ENCODE results near the gene PTCH1.

Gene PTCH1

GRCh38 chr9:95450171-95451064 is 66.4 kb downstream of the PTCH1 start:
- H3K36me3 ChIP-seq (ENCODE audit: control insufficient read depth, insufficient read depth, low read length) = peaks cover 83% of the 10 kb centered on the region

GRCh38 chr9:95449016-95449415 is 67.8 kb downstream of the PTCH1 start:
- 92% methylated on average over 16 of the region's 22 CpGs for WGBS, 2 experiments (ENCODE audit: insufficient coverage in 2 of 2)
- Histone ChIP-seq H3K36me3 (ENCODE audit: control insufficient read depth, insufficient read depth, low read length) (peaks cover 84% of the 10 kb centered on the region), H3K27ac (ENCODE audit: low read depth, low read length, severe bottlenecking) (no peak overlapping the region), H3K4me3 (ENCODE audit: extremely low read depth, insufficient read depth, low read length, poor library complexity, severe bottlenecking) (no peak overlapping the region), H3K4me1 (ENCODE audit: control insufficient read depth, insufficient read depth, low read length, poor library complexity, severe bottlenecking) (peaks cover 28% of the 10 kb centered on the region), H3K9me3 (ENCODE audit: control insufficient read depth, low read length) (no peaks in the 10 kb centered on the region)

More at GRCh38 chr9:95450171-95451064, 66.4 kb downstream of the PTCH1 start:
- Histone ChIP-seq H3K4me1 (ENCODE audit: control insufficient read depth, insufficient read depth, low read length, poor library complexity, severe bottlenecking) (peaks cover 28% of the 10 kb centered on the region), H3K27ac (ENCODE audit: low read depth, low read length, severe bottlenecking) (peak overlapping the region; percentile 85), H3K4me3 (ENCODE audit: extremely low read depth, insufficient read depth, low read length, poor library complexity, severe bottlenecking) (no peak overlapping the region), H3K9me3 (ENCODE audit: control insufficient read depth, low read length) (no peaks in the 10 kb centered on the region)
- WGBS, 2 experiments (ENCODE audit: insufficient coverage in 2 of 2) = 62 to 68% methylated on average over 5 to 11 of the region's 11 CpGs

GRCh38 chr9:95447660-95448420 is 68.9 kb downstream of the PTCH1 start:
- peaks cover 28% of the 10 kb centered on the region for H3K4me1 ChIP-seq (ENCODE audit: control insufficient read depth, insufficient read depth, low read length, poor library complexity, severe bottlenecking)
- no peaks in the 10 kb centered on the region for H3K9me3 ChIP-seq (ENCODE audit: control insufficient read depth, low read length)
- 61 to 66% methylated on average over 18 to 21 of the region's 23 CpGs for WGBS, 2 experiments (ENCODE audit: insufficient coverage in 2 of 2)
- peaks cover 72% of the 10 kb centered on the region for H3K36me3 ChIP-seq (ENCODE audit: control insufficient read depth, insufficient read depth, low read length)
- H3K4me3 ChIP-seq (ENCODE audit: extremely low read depth, insufficient read depth, low read length, poor library complexity, severe bottlenecking) = no peak overlapping the region
- H3K27ac ChIP-seq (ENCODE audit: low read depth, low read length, severe bottlenecking) = peak overlapping the region; percentile 39

- H3K4me3 ChIP-seq (ENCODE audit: extremely low read depth, insufficient read depth, low read length, poor library complexity, severe bottlenecking) = no peak overlapping the region
- WGBS, 2 experiments (ENCODE audit: insufficient coverage in 2 of 2) = 94 to 97% methylated on average over 20 to 24 of the region's 26 CpGs
- H3K9me3 ChIP-seq (ENCODE audit: control insufficient read depth, low read length) = no peaks in the 10 kb centered on the region
- no peak overlapping the region for H3K27ac ChIP-seq (ENCODE audit: low read depth, low read length, severe bottlenecking)
- peaks cover 28% of the 10 kb centered on the region for H3K4me1 ChIP-seq (ENCODE audit: control insufficient read depth, insufficient read depth, low read length, poor library complexity, severe bottlenecking)
- peaks cover 66% of the 10 kb centered on the region for H3K36me3 ChIP-seq (ENCODE audit: control insufficient read depth, insufficient read depth, low read length)
Measured at GRCh38 chr9:95446984-95447383, 69.8 kb downstream of the PTCH1 start.

GRCh38 chr9:95446259-95446658 is 70.5 kb downstream of the PTCH1 start:
- 90 to 99% methylated on average over 5 of the region's 5 CpGs for WGBS, 2 experiments (ENCODE audit: insufficient coverage in 2 of 2)
- H3K4me3 ChIP-seq (ENCODE audit: extremely low read depth, insufficient read depth, low read length, poor library complexity, severe bottlenecking) = no peak overlapping the region
- H3K27ac ChIP-seq (ENCODE audit: low read depth, low read length, severe bottlenecking) = no peak overlapping the region
- peaks cover 64% of the 10 kb centered on the region for H3K36me3 ChIP-seq (ENCODE audit: control insufficient read depth, insufficient read depth, low read length)
- H3K4me1 ChIP-seq (ENCODE audit: control insufficient read depth, insufficient read depth, low read length, poor library complexity, severe bottlenecking) = peaks cover 26% of the 10 kb centered on the region
- no peaks in the 10 kb centered on the region for H3K9me3 ChIP-seq (ENCODE audit: control insufficient read depth, low read length)

GRCh38 chr9:95444160-95444559 is 72.6 kb downstream of the PTCH1 start:
- WGBS, 2 experiments (ENCODE audit: insufficient coverage in 2 of 2) = 87 to 100% methylated on average over 7 to 8 of the region's 15 CpGs
- peaks cover 53% of the 10 kb centered on the region for H3K36me3 ChIP-seq (ENCODE audit: control insufficient read depth, insufficient read depth, low read length)

GRCh38 chr9:95443301-95443700 is 73.5 kb downstream of the PTCH1 start:
- peaks cover 9% of the 10 kb centered on the region for H3K4me1 ChIP-seq (ENCODE audit: control insufficient read depth, insufficient read depth, low read length, poor library complexity, severe bottlenecking)
- H3K9me3 ChIP-seq (ENCODE audit: control insufficient read depth, low read length) = no peaks in the 10 kb centered on the region
- no peak overlapping the region for H3K27ac ChIP-seq (ENCODE audit: low read depth, low read length, severe bottlenecking)
- WGBS, 2 experiments (ENCODE audit: insufficient coverage in 2 of 2) = 93 to 100% methylated on average over 2 of the region's 2 CpGs
- peaks cover 45% of the 10 kb centered on the region for H3K36me3 ChIP-seq (ENCODE audit: control insufficient read depth, insufficient read depth, low read length)
- no peak overlapping the region for H3K4me3 ChIP-seq (ENCODE audit: extremely low read depth, insufficient read depth, low read length, poor library complexity, severe bottlenecking)

More at GRCh38 chr9:95444160-95444559, 72.6 kb downstream of the PTCH1 start:
- Histone ChIP-seq H3K9me3 (ENCODE audit: control insufficient read depth, low read length) (no peaks in the 10 kb centered on the region), H3K27ac (ENCODE audit: low read depth, low read length, severe bottlenecking) (no peak overlapping the region), H3K4me3 (ENCODE audit: extremely low read depth, insufficient read depth, low read length, poor library complexity, severe bottlenecking) (no peak overlapping the region), H3K4me1 (ENCODE audit: control insufficient read depth, insufficient read depth, low read length, poor library complexity, severe bottlenecking) (peaks cover 17% of the 10 kb centered on the region)

- Histone ChIP-seq H3K27ac (ENCODE audit: low read depth, low read length, severe bottlenecking) (no peak overlapping the region), H3K4me3 (ENCODE audit: extremely low read depth, insufficient read depth, low read length, poor library complexity, severe bottlenecking) (no peak overlapping the region), H3K4me1 (ENCODE audit: control insufficient read depth, insufficient read depth, low read length, poor library complexity, severe bottlenecking) (no peaks in the 10 kb centered on the region), H3K36me3 (ENCODE audit: control insufficient read depth, insufficient read depth, low read length) (peaks cover 28% of the 10 kb centered on the region), H3K9me3 (ENCODE audit: control insufficient read depth, low read length) (no peaks in the 10 kb centered on the region)
- 90 to 98% methylated on average over 6 to 8 of the region's 9 CpGs for WGBS, 2 experiments (ENCODE audit: insufficient coverage in 2 of 2)
Measured at GRCh38 chr9:95441081-95441480, 75.7 kb downstream of the PTCH1 start.

GRCh38 chr9:95440447-95440846 is 76.3 kb downstream of the PTCH1 start:
- no peaks in the 10 kb centered on the region for H3K4me1 ChIP-seq (ENCODE audit: control insufficient read depth, insufficient read depth, low read length, poor library complexity, severe bottlenecking)
- WGBS, 2 experiments (ENCODE audit: insufficient coverage in 2 of 2) = 83 to 100% methylated on average over 2 to 3 of the region's 3 CpGs
- no peak overlapping the region for H3K27ac ChIP-seq (ENCODE audit: low read depth, low read length, severe bottlenecking)
- peaks cover 21% of the 10 kb centered on the region for H3K36me3 ChIP-seq (ENCODE audit: control insufficient read depth, insufficient read depth, low read length)
- H3K4me3 ChIP-seq (ENCODE audit: extremely low read depth, insufficient read depth, low read length, poor library complexity, severe bottlenecking) = no peak overlapping the region
- no peaks in the 10 kb centered on the region for H3K9me3 ChIP-seq (ENCODE audit: control insufficient read depth, low read length)

- peaks cover 7% of the 10 kb centered on the region for H3K36me3 ChIP-seq (ENCODE audit: control insufficient read depth, insufficient read depth, low read length)
- 81 to 93% methylated on average over 7 to 9 of the region's 9 CpGs for WGBS, 2 experiments (ENCODE audit: insufficient coverage in 2 of 2)
- H3K9me3 ChIP-seq (ENCODE audit: control insufficient read depth, low read length) = peaks cover 2% of the 10 kb centered on the region
- H3K4me3 ChIP-seq (ENCODE audit: extremely low read depth, insufficient read depth, low read length, poor library complexity, severe bottlenecking) = no peak overlapping the region
- H3K4me1 ChIP-seq (ENCODE audit: control insufficient read depth, insufficient read depth, low read length, poor library complexity, severe bottlenecking) = peaks cover 8% of the 10 kb centered on the region
- H3K27ac ChIP-seq (ENCODE audit: low read depth, low read length, severe bottlenecking) = no peak overlapping the region
Measured at GRCh38 chr9:95438561-95439357, 78.0 kb downstream of the PTCH1 start.
